ENCODE data around the gene PRLH. TPM values are rescaled to one million over a fixed set of nuclear protein-coding genes. Genes with fewer than 3 reads are reported as not detected.

PRLH gene
- total RNA-seq, 6 experiments from 2014 or later = not detected

GRCh38 chr2:237536083-237536415 is 30.3 kb upstream of the PRLH start:
- DNase-seq = no peak
- Mint-ChIP-seq H3K4me3 (no peak overlapping the region), H3K27me3 (ENCODE audit: insufficient read depth) (0 out of 2 replicates have a peak, but pooled peaks cover 6% of the 10 kb centered on the region), H3K27ac (no peak overlapping the region), H3K36me3 (ENCODE audit: low read depth) (peaks cover 25% of the 10 kb centered on the region), H3K9me3 (no peaks in the 10 kb centered on the region), H3K4me1 (ENCODE audit: low read depth) (peaks cover 38% of the 10 kb centered on the region)
- TF ChIP-seq, protein P1, sequence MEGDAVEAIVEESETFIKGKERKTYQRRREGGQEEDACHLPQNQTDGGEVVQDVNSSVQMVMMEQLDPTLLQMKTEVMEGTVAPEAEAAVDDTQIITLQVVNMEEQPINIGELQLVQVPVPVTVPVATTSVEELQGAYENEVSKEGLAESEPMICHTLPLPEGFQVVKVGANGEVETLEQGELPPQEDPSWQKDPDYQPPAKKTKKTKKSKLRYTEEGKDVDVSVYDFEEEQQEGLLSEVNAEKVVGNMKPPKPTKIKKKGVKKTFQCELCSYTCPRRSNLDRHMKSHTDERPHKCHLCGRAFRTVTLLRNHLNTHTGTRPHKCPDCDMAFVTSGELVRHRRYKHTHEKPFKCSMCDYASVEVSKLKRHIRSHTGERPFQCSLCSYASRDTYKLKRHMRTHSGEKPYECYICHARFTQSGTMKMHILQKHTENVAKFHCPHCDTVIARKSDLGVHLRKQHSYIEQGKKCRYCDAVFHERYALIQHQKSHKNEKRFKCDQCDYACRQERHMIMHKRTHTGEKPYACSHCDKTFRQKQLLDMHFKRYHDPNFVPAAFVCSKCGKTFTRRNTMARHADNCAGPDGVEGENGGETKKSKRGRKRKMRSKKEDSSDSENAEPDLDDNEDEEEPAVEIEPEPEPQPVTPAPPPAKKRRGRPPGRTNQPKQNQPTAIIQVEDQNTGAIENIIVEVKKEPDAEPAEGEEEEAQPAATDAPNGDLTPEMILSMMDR (IDR thresholded peaks at IDR 0.05) = no peak

DNA sequence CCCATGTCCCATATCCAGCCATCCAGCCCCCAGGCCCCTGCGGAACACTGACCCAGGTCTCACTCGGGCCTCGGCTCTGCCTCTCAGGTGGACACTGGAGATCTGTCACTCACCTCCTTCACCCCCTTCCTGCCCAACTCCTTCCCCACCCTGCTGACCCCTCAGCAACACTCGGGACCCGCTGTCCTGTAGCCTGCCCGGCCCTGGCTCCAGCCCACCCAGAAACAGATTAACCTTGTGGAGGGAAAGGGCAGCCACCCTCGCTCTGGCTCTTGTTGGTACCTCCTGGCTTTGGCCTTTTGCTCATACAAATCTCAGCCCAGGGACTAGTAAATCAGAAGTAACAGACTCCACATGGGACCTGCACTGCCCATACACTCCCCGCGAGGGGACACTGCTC is 29.8 kb upstream of the PRLH start:
- TF ChIP-seq, protein P1 (IDR thresholded peaks at IDR 0.05) = no peak
- no peak for DNase-seq
- Mint-ChIP-seq H3K27ac (no peak overlapping the region), H3K36me3 (ENCODE audit: low read depth) (peaks cover 27% of the 10 kb centered on the region), H3K27me3 (ENCODE audit: insufficient read depth) (peaks cover 6% of the 10 kb centered on the region; the same call in 1 of the 2 replicates), H3K4me3 (no peak overlapping the region), H3K9me3 (no peaks in the 10 kb centered on the region), H3K4me1 (ENCODE audit: low read depth) (peaks cover 43% of the 10 kb centered on the region)

- TF ChIP-seq, protein P1 (IDR thresholded peaks at IDR 0.05) = no peak
- Mint-ChIP-seq H3K4me1 (ENCODE audit: low read depth) (peaks cover 35% of the 10 kb centered on the region), H3K4me3 (no peak overlapping the region)
Observed at GRCh38 chr2:237538001-237538720, 28.2 kb upstream of the PRLH start.

DNA sequence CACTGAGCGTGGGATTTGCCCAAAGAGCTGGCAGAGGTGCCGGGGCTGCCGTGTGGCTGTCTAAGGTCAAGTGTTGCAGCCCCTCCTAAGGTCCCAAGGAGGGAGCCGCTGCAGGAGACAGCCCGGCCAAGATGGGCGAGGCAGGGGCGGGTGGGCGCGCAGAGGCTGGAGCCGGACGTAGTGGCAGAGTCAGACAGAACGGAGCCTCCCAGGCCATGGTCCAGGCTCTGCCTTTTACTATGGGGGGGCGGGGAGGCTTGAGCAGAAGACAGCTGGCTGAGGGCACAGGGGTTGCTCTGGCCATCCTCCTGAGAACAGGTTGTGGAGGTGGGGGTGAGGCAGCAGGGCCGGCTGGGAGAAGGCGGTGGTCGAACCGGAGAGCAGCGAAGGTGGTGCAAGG is 27.5 kb upstream of the PRLH start:
- no peak overlapping the region for H3K4me3 Mint-ChIP-seq
- no peaks in the 10 kb centered on the region for H3K9me3 Mint-ChIP-seq
- H3K4me1 Mint-ChIP-seq (ENCODE audit: low read depth) = peaks cover 27% of the 10 kb centered on the region
- H3K27me3 Mint-ChIP-seq (ENCODE audit: insufficient read depth) = peaks cover 6% of the 10 kb centered on the region; the same call in 1 of the 2 replicates
- peaks cover 22% of the 10 kb centered on the region for H3K36me3 Mint-ChIP-seq (ENCODE audit: low read depth)
- no peak overlapping the region for H3K27ac Mint-ChIP-seq
- TF ChIP-seq, protein P1 (IDR thresholded peaks at IDR 0.05) = no peak
- no peak for DNase-seq

More at GRCh38 chr2:237538001-237538720, 28.2 kb upstream of the PRLH start:
- peaks cover 22% of the 10 kb centered on the region for H3K36me3 Mint-ChIP-seq (ENCODE audit: low read depth)
- H3K27me3 Mint-ChIP-seq (ENCODE audit: insufficient read depth) = peaks cover 6% of the 10 kb centered on the region; the same call in 1 of the 2 replicates
- DNase-seq = no peak
- no peak overlapping the region for H3K27ac Mint-ChIP-seq
- no peaks in the 10 kb centered on the region for H3K9me3 Mint-ChIP-seq

GRCh38 chr2:237539681-237540080 is 26.7 kb upstream of the PRLH start:
- TF ChIP-seq, protein P1 (IDR thresholded peaks at IDR 0.05) = no peak
- peaks cover 20% of the 10 kb centered on the region for H3K4me1 Mint-ChIP-seq (ENCODE audit: low read depth)
- peaks cover 6% of the 10 kb centered on the region; the same call in 1 of the 2 replicates for H3K27me3 Mint-ChIP-seq (ENCODE audit: insufficient read depth)
- DNase-seq = no peak
- peaks cover 16% of the 10 kb centered on the region for H3K36me3 Mint-ChIP-seq (ENCODE audit: low read depth)
- no peaks in the 10 kb centered on the region for H3K9me3 Mint-ChIP-seq
- H3K4me3 Mint-ChIP-seq = no peak overlapping the region
- H3K27ac Mint-ChIP-seq = no peak overlapping the region
